ENCODE data around the gene EFCAB12.

Gene EFCAB12

GRCh38 chr3:129433565-129433964 is 5.1 kb upstream of the EFCAB12 start:
- H3K79me2 ChIP-seq (ENCODE audit: insufficient read depth, low read length): peaks cover 39% of the 10 kb centered on the region
- TF ChIP-seq CTCF (IDR thresholded peaks at IDR 0.05; ENCODE audit: borderline replicate concordance, extremely low read depth, low read length, poor library complexity, severe bottlenecking) (no peak), EZH2 (IDR thresholded peaks at IDR 0.05; ENCODE audit: borderline replicate concordance, low read depth, low read length, severe bottlenecking) (no peak)
- H3K9me3 ChIP-seq (ENCODE audit: insufficient read depth, low read length, severe bottlenecking): no peaks in the 10 kb centered on the region
- H3K27me3 ChIP-seq (ENCODE audit: insufficient read depth, low read length, poor library complexity): no peaks in the 10 kb centered on the region
- no peak for DNase-seq
- ATAC-seq (ENCODE audit: insufficient read depth, low read depth): no peak
- peaks cover 2% of the 10 kb centered on the region; the same call in 1 of the 2 replicates for H4K20me1 ChIP-seq (ENCODE audit: insufficient read depth, low read length)
- no peak overlapping the region for H2AFZ ChIP-seq (ENCODE audit: low read depth, low read length)
- no peak overlapping the region for H3K4me2 ChIP-seq (ENCODE audit: insufficient read depth, low read length)
- H3K36me3 ChIP-seq (ENCODE audit: insufficient read depth, low read length): peaks cover 93% of the 10 kb centered on the region
- H3K27ac ChIP-seq (ENCODE audit: low read length): no peak overlapping the region
- peaks cover 40% of the 10 kb centered on the region for H3K4me1 ChIP-seq (ENCODE audit: insufficient read depth, low read length)
- H3K9ac ChIP-seq (ENCODE audit: low read depth, low read length): no peak overlapping the region
- H3K4me3 ChIP-seq (ENCODE audit: low read depth in 1 of 2, low read length in 2 of 2): no peak overlapping the region

GRCh38 chr3:129432671-129433070 is 4.2 kb upstream of the EFCAB12 start:
- Histone ChIP-seq H3K27me3 (ENCODE audit: insufficient read depth, low read length, poor library complexity) (no peaks in the 10 kb centered on the region), H3K79me2 (ENCODE audit: insufficient read depth, low read length) (peaks cover 30% of the 10 kb centered on the region), H3K9me3 (ENCODE audit: insufficient read depth, low read length, severe bottlenecking) (no peaks in the 10 kb centered on the region), H3K36me3 (ENCODE audit: insufficient read depth, low read length) (peaks cover 92% of the 10 kb centered on the region), H3K4me3 (ENCODE audit: low read depth in 1 of 2, low read length in 2 of 2) (no peak overlapping the region), H4K20me1 (ENCODE audit: insufficient read depth, low read length) (peaks cover 2% of the 10 kb centered on the region; the same call in 1 of the 2 replicates), H3K27ac (ENCODE audit: low read length) (no peak overlapping the region), H3K9ac (ENCODE audit: low read depth, low read length) (no peak overlapping the region), H2AFZ (ENCODE audit: low read depth, low read length) (no peak overlapping the region), H3K4me1 (ENCODE audit: insufficient read depth, low read length) (peaks cover 31% of the 10 kb centered on the region), H3K4me2 (ENCODE audit: insufficient read depth, low read length) (no peak overlapping the region)
- ATAC-seq (ENCODE audit: insufficient read depth, low read depth) (no peak), DNase-seq (no peak)
- TF ChIP-seq EZH2 (IDR thresholded peaks at IDR 0.05; ENCODE audit: borderline replicate concordance, low read depth, low read length, severe bottlenecking) (no peak), CTCF (IDR thresholded peaks at IDR 0.05; ENCODE audit: borderline replicate concordance, extremely low read depth, low read length, poor library complexity, severe bottlenecking) (no peak)

- no peak overlapping the region for H3K4me3 ChIP-seq (ENCODE audit: low read depth in 1 of 2, low read length in 2 of 2)
- 0 out of 2 replicates have a peak, but pooled peaks cover 2% of the 10 kb centered on the region for H4K20me1 ChIP-seq (ENCODE audit: insufficient read depth, low read length)
- ATAC-seq (ENCODE audit: insufficient read depth, low read depth) (no peak), DNase-seq (no peak)
- no peak overlapping the region for H2AFZ ChIP-seq (ENCODE audit: low read depth, low read length)
- TF ChIP-seq EZH2 (IDR thresholded peaks at IDR 0.05; ENCODE audit: borderline replicate concordance, low read depth, low read length, severe bottlenecking): no peak
- no peak for TF ChIP-seq CTCF (IDR thresholded peaks at IDR 0.05; ENCODE audit: borderline replicate concordance, extremely low read depth, low read length, poor library complexity, severe bottlenecking)
- no peaks in the 10 kb centered on the region for H3K9me3 ChIP-seq (ENCODE audit: insufficient read depth, low read length, severe bottlenecking)
- no peak overlapping the region for H3K9ac ChIP-seq (ENCODE audit: low read depth, low read length)
- H3K36me3 ChIP-seq (ENCODE audit: insufficient read depth, low read length): peaks cover 86% of the 10 kb centered on the region
- H3K4me1 ChIP-seq (ENCODE audit: insufficient read depth, low read length): peaks cover 24% of the 10 kb centered on the region
- H3K27me3 ChIP-seq (ENCODE audit: insufficient read depth, low read length, poor library complexity): no peaks in the 10 kb centered on the region
- no peak overlapping the region for H3K27ac ChIP-seq (ENCODE audit: low read length)
- H3K79me2 ChIP-seq (ENCODE audit: insufficient read depth, low read length): peaks cover 24% of the 10 kb centered on the region
- no peak overlapping the region for H3K4me2 ChIP-seq (ENCODE audit: insufficient read depth, low read length)
Measured at GRCh38 chr3:129432036-129432435, 3.6 kb upstream of the EFCAB12 start.
